ENCODE data around the gene DYSF.

DYSF gene

GRCh38 chr2:71534201-71534600, 80.8 kb downstream of the DYSF start:
- no peaks in the 10 kb centered on the region for H3K36me3 ChIP-seq (ENCODE audit: control insufficient read depth in 2 of 2, insufficient read depth in 1 of 2, low read length in 2 of 2)
- H3K4me1 ChIP-seq (ENCODE audit: control insufficient read depth, insufficient read depth, low read length): no peaks in the 10 kb centered on the region
- CTCF ChIA-PET: interaction anchor here (0.6 to 1.6 kb wide), 2 partner anchors 11 to 266 kb away, joined by 4 to 11 read pairs; no protein-coding TSS in a partner anchor
- H3K4me3 ChIP-seq (ENCODE audit: low read depth, low read length): no peak overlapping the region
- POLR2A ChIA-PET: no interaction called here
- no peak overlapping the region for H3K27ac ChIP-seq (ENCODE audit: extremely low read depth, low read depth, low read length)
- TF ChIP-seq ZNF37A (tag by site-specific recombination; IDR thresholded peaks at IDR 0.05): no peak
- no peak for TF ChIP-seq ZXDB (tag by site-specific recombination; IDR thresholded peaks at IDR 0.05)
- TF ChIP-seq ATF2 (tag by site-specific recombination; IDR thresholded peaks at IDR 0.05; ENCODE audit: low read depth): no peak
- no peak for TF ChIP-seq ZNF221 (tag by site-specific recombination; IDR thresholded peaks at IDR 0.05; ENCODE audit: borderline replicate concordance)
- TF ChIP-seq, protein P1, sequence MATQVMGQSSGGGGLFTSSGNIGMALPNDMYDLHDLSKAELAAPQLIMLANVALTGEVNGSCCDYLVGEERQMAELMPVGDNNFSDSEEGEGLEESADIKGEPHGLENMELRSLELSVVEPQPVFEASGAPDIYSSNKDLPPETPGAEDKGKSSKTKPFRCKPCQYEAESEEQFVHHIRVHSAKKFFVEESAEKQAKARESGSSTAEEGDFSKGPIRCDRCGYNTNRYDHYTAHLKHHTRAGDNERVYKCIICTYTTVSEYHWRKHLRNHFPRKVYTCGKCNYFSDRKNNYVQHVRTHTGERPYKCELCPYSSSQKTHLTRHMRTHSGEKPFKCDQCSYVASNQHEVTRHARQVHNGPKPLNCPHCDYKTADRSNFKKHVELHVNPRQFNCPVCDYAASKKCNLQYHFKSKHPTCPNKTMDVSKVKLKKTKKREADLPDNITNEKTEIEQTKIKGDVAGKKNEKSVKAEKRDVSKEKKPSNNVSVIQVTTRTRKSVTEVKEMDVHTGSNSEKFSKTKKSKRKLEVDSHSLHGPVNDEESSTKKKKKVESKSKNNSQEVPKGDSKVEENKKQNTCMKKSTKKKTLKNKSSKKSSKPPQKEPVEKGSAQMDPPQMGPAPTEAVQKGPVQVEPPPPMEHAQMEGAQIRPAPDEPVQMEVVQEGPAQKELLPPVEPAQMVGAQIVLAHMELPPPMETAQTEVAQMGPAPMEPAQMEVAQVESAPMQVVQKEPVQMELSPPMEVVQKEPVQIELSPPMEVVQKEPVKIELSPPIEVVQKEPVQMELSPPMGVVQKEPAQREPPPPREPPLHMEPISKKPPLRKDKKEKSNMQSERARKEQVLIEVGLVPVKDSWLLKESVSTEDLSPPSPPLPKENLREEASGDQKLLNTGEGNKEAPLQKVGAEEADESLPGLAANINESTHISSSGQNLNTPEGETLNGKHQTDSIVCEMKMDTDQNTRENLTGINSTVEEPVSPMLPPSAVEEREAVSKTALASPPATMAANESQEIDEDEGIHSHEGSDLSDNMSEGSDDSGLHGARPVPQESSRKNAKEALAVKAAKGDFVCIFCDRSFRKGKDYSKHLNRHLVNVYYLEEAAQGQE (tag by site-specific recombination; IDR thresholded peaks at IDR 0.05): no peak
- TF ChIP-seq, protein P2, sequence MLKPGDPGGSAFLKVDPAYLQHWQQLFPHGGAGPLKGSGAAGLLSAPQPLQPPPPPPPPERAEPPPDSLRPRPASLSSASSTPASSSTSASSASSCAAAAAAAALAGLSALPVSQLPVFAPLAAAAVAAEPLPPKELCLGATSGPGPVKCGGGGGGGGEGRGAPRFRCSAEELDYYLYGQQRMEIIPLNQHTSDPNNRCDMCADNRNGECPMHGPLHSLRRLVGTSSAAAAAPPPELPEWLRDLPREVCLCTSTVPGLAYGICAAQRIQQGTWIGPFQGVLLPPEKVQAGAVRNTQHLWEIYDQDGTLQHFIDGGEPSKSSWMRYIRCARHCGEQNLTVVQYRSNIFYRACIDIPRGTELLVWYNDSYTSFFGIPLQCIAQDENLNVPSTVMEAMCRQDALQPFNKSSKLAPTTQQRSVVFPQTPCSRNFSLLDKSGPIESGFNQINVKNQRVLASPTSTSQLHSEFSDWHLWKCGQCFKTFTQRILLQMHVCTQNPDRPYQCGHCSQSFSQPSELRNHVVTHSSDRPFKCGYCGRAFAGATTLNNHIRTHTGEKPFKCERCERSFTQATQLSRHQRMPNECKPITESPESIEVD (tag by site-specific recombination; IDR thresholded peaks at IDR 0.05): no peak
- TF ChIP-seq ZNF112 (tag by site-specific recombination; IDR thresholded peaks at IDR 0.05): no peak
- TF ChIP-seq ZNF140 (tag by site-specific recombination; IDR thresholded peaks at IDR 0.05): no peak
- no peak for TF ChIP-seq SP7 (tag by site-specific recombination; IDR thresholded peaks at IDR 0.05)
- TF ChIP-seq, protein P3, sequence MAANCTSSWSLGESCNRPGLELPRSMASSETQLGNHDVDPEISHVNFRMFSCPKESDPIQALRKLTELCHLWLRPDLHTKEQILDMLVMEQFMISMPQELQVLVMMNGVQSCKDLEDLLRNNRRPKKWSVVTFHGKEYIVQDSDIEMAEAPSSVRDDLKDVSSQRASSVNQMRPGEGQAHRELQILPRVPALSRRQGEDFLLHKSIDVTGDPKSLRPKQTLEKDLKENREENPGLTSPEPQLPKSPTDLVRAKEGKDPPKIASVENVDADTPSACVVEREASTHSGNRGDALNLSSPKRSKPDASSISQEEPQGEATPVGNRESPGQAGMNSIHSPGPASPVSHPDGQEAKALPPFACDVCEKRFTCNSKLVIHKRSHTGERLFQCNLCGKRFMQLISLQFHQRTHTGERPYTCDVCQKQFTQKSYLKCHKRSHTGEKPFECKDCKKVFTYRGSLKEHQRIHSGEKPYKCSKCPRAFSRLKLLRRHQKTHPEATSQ (tag by site-specific recombination; IDR thresholded peaks at IDR 0.05): no peak
- no peak for TF ChIP-seq ZNF521 (tag by site-specific recombination; IDR thresholded peaks at IDR 0.05)
- TF ChIP-seq ZNF530 (tag by site-specific recombination; IDR thresholded peaks at IDR 0.05; ENCODE audit: low read depth): no peak
- TF ChIP-seq OSR2 (tag by site-specific recombination; IDR thresholded peaks at IDR 0.05): no peak
- no peak for TF ChIP-seq ZNF768 (tag by site-specific recombination; IDR thresholded peaks at IDR 0.05)
- no peaks in the 10 kb centered on the region for H3K9me3 ChIP-seq (ENCODE audit: control insufficient read depth, insufficient read depth, low read depth, low read length)

- CTCF ChIA-PET: interaction anchor here (0.5 to 1.6 kb wide), 6 partner anchors 10 to 266 kb away, joined by 3 to 11 read pairs (median 4); no protein-coding TSS in a partner anchor
- H3K4me3 ChIP-seq (ENCODE audit: low read depth, low read length): no peak overlapping the region
- TF ChIP-seq ZNF121 (tag by site-specific recombination; IDR thresholded peaks at IDR 0.05): no peak
- no peak for TF ChIP-seq KLF9 (tag by site-specific recombination; IDR thresholded peaks at IDR 0.05; ENCODE audit: low read depth)
- TF ChIP-seq ZNF670 (tag by site-specific recombination; IDR thresholded peaks at IDR 0.05; ENCODE audit: low read depth): no peak
- TF ChIP-seq, protein P4, sequence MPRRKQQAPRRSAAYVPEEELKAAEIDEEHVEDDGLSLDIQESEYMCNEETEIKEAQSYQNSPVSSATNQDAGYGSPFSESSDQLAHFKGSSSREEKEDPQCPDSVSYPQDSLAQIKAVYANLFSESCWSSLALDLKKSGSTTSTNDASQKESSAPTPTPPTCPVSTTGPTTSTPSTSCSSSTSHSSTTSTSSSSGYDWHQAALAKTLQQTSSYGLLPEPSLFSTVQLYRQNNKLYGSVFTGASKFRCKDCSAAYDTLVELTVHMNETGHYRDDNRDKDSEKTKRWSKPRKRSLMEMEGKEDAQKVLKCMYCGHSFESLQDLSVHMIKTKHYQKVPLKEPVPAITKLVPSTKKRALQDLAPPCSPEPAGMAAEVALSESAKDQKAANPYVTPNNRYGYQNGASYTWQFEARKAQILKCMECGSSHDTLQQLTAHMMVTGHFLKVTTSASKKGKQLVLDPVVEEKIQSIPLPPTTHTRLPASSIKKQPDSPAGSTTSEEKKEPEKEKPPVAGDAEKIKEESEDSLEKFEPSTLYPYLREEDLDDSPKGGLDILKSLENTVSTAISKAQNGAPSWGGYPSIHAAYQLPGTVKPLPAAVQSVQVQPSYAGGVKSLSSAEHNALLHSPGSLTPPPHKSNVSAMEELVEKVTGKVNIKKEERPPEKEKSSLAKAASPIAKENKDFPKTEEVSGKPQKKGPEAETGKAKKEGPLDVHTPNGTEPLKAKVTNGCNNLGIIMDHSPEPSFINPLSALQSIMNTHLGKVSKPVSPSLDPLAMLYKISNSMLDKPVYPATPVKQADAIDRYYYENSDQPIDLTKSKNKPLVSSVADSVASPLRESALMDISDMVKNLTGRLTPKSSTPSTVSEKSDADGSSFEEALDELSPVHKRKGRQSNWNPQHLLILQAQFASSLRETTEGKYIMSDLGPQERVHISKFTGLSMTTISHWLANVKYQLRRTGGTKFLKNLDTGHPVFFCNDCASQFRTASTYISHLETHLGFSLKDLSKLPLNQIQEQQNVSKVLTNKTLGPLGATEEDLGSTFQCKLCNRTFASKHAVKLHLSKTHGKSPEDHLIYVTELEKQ (tag by site-specific recombination; IDR thresholded peaks at IDR 0.05; ENCODE audit: borderline replicate concordance): no peak
- no peak for TF ChIP-seq ZNF311 (tag by site-specific recombination; IDR thresholded peaks at IDR 0.05; ENCODE audit: borderline replicate concordance)
- no peak for TF ChIP-seq ZNF830 (tag by site-specific recombination; IDR thresholded peaks at IDR 0.05; ENCODE audit: low read depth)
- TF ChIP-seq ZNF768 (tag by site-specific recombination; IDR thresholded peaks at IDR 0.05): no peak
- TF ChIP-seq ZNF777 (tag by site-specific recombination; IDR thresholded peaks at IDR 0.05; ENCODE audit: borderline replicate concordance): no peak
- TF ChIP-seq ZNF169 (tag by site-specific recombination; IDR thresholded peaks at IDR 0.05): no peak
- TF ChIP-seq ZNF350 (tag by site-specific recombination; IDR thresholded peaks at IDR 0.05): no peak
- TF ChIP-seq ZNF155 (tag by site-specific recombination; IDR thresholded peaks at IDR 0.05): no peak
- TF ChIP-seq SETDB1 (IDR thresholded peaks at IDR 0.05; ENCODE audit: insufficient read length, low read length): no peak
Measured at GRCh38 chr2:71534826-71535225, 81.5 kb downstream of the DYSF start.

More at GRCh38 chr2:71534826-71535225, 81.5 kb downstream of the DYSF start:
- Histone ChIP-seq H3K4me1 (ENCODE audit: control insufficient read depth, insufficient read depth, low read length) (no peaks in the 10 kb centered on the region), H3K36me3 (ENCODE audit: control insufficient read depth in 2 of 2, insufficient read depth in 1 of 2, low read length in 2 of 2) (no peaks in the 10 kb centered on the region), H3K27ac (ENCODE audit: extremely low read depth, low read depth, low read length) (no peak overlapping the region), H3K9me3 (ENCODE audit: control insufficient read depth, insufficient read depth, low read depth, low read length) (no peaks in the 10 kb centered on the region)
- POLR2A ChIA-PET: no interaction called here

All from HEK293 (cell line).